IMR-90 (cell line): ENCODE data around the gene BLMH. TPM values are rescaled to one million over a fixed set of nuclear protein-coding genes. Genes with fewer than 3 reads are reported as not detected.

Experiments used
- ATAC-seq: fragments of 200-7000 bp; cut with Tn5 transposase; 2 replicates; pipeline ENCODE4 v1.9.1; 2020; ENCODE audit warnings: low read depth, mild to moderate bottlenecking, moderate library complexity
- BruUV-seq: library from RNA; stranded (reverse); fragments of 400-500 nt; replicated peaks from 2 replicates; lab custom pipeline; 2021; lab: Mats Ljungman, UMichigan
- CTCF ChIA-PET: fragments of 300-600 bp; formaldehyde crosslinking; extraction: SDS; loops from one replicate; lab custom pipeline; 2021; ENCODE audit warnings: antibody characterized with exemption; lab: Yijun Ruan, JAX
- POLR2A ChIA-PET: fragments of 300-600 bp; sonication (Branson Sonifier 250); formaldehyde crosslinking; loops from one replicate; lab custom pipeline; 2022; ENCODE audit warnings: antibody characterized with exemption; ENCODE audit not compliant: unreplicated experiment; lab: Charles Lee
- DNase-seq: peaks from one replicate; pipeline ENCODE4 v3.0.0; 2013
- H2AFZ ChIP-seq: replicated peaks from 2 replicates; pipeline ENCODE3; 2013; ENCODE audit warnings: low read length, mild to moderate bottlenecking; ENCODE audit not compliant: poor library complexity
- H2AK5ac ChIP-seq: 2 replicates; pipeline ENCODE4 v1.6.1; 2013; ENCODE audit warnings: low read depth, low read length, inconsistent platforms
- H2AK9ac ChIP-seq: replicated peaks from 2 replicates; pipeline ENCODE3; 2013; ENCODE audit warnings: mild to moderate bottlenecking, low read depth, low read length, moderate library complexity; ENCODE audit not compliant: poor library complexity
- H2BK120ac ChIP-seq: 2 replicates; pipeline ENCODE4 v1.6.1; 2013; ENCODE audit warnings: low read depth, low read length, inconsistent platforms
- H2BK15ac ChIP-seq: 3 replicates; pipeline ENCODE4 v1.6.1; 2013; ENCODE audit warnings: low read depth, low read length, inconsistent platforms
- H2BK20ac ChIP-seq: 2 replicates; pipeline ENCODE4 v1.6.1; 2013; ENCODE audit warnings: low read depth, mild to moderate bottlenecking, inconsistent platforms, low read length, moderate library complexity
- H2BK5ac ChIP-seq: 2 replicates; pipeline ENCODE4 v1.6.1; 2013; ENCODE audit warnings: mild to moderate bottlenecking, low read depth, low read length, inconsistent platforms; ENCODE audit not compliant: poor library complexity, severe bottlenecking
- H3K14ac ChIP-seq: replicated peaks from 2 replicates; pipeline ENCODE4 v1.6.1; 2013; ENCODE audit warnings: low read depth, low read length, inconsistent platforms
- H3K18ac ChIP-seq: 2 replicates; pipeline ENCODE4 v1.6.1; 2013; ENCODE audit warnings: low read depth, low read length, control low read depth
- H3K23ac ChIP-seq: 2 replicates; pipeline ENCODE4 v1.6.1; 2013; ENCODE audit warnings: low read depth, low read length, inconsistent platforms
- H3K27ac ChIP-seq: 2 replicates; pipeline ENCODE4 v1.5.1; 2013; ENCODE audit warnings: mild to moderate bottlenecking, control low read depth, low read length; ENCODE audit not compliant: insufficient read depth
- H3K27me3 ChIP-seq: 2 replicates; pipeline ENCODE4 v1.6.1; 2013; ENCODE audit warnings: low read length; ENCODE audit not compliant: control insufficient read depth, insufficient read depth
- H3K36me3 ChIP-seq: 2 replicates; pipeline ENCODE4 v1.6.1; 2013; ENCODE audit warnings: low read length, mixed read lengths; ENCODE audit not compliant: control insufficient read depth, insufficient read depth
- H3K4ac ChIP-seq: 2 replicates; pipeline ENCODE4 v1.6.1; 2013; ENCODE audit warnings: low read depth, low read length, inconsistent platforms
- H3K4me1 ChIP-seq: 2 replicates; pipeline ENCODE4 v1.6.1; 2013; ENCODE audit warnings: low read length, mixed read lengths; ENCODE audit not compliant: control insufficient read depth, insufficient read depth
- H3K4me2 ChIP-seq: 2 replicates; pipeline ENCODE4 v1.6.1; 2013; ENCODE audit warnings: low read depth, mild to moderate bottlenecking, control low read depth, low read length, moderate library complexity
- H3K4me3 ChIP-seq: 2 replicates; pipeline ENCODE4 v1.5.1; 2013; ENCODE audit warnings: low read depth, mild to moderate bottlenecking, control low read depth, low read length, moderate library complexity; ENCODE audit not compliant: insufficient read depth
- H3K56ac ChIP-seq: 2 replicates; pipeline ENCODE4 v1.6.1; 2013; ENCODE audit warnings: low read length, inconsistent platforms; ENCODE audit not compliant: insufficient read depth; ENCODE audit errors: extremely low read depth
- H3K79me1 ChIP-seq, 2 experiments: 2 replicates each; pipeline ENCODE4 v1.6.1; 2013; ENCODE audit warnings: low read length in 2 of 2, inconsistent platforms in 1 of 2, low read depth in 1 of 2
- H3K9ac ChIP-seq: 2 replicates; pipeline ENCODE4 v1.6.1; 2013; ENCODE audit warnings: low read depth, low read length, control low read depth
- H3K9me1 ChIP-seq: 2 replicates; pipeline ENCODE4 v1.6.1; 2013; ENCODE audit warnings: low read length, inconsistent platforms; ENCODE audit not compliant: insufficient read depth
- H3K9me3 ChIP-seq: 2 replicates; pipeline ENCODE4 v1.6.1; 2013; ENCODE audit warnings: low read length; ENCODE audit not compliant: control insufficient read depth, insufficient read depth
- H4K20me1 ChIP-seq: 2 replicates; pipeline ENCODE4 v1.6.1; 2013; ENCODE audit warnings: low read length, inconsistent platforms; ENCODE audit not compliant: insufficient read depth
- H4K5ac ChIP-seq: 2 replicates; pipeline ENCODE4 v1.6.1; 2013; ENCODE audit warnings: mild to moderate bottlenecking, low read depth, low read length, control low read depth
- H4K8ac ChIP-seq, 2 experiments: 2 replicates each; pipeline ENCODE4 v1.6.1; 2013; ENCODE audit warnings: low read depth in 2 of 2, low read length in 2 of 2, control low read depth in 1 of 2, inconsistent platforms in 1 of 2
- H4K91ac ChIP-seq: 2 replicates; pipeline ENCODE4 v1.6.1; 2013; ENCODE audit warnings: low read depth, low read length, inconsistent platforms; ENCODE audit not compliant: insufficient read depth
- CHD1 ChIP-seq: IDR thresholded peaks from 2 replicates; pipeline ENCODE4 v1.6.1; 2012; ENCODE audit warnings: low read depth, low read length, improper control_type of control experiment
- MXI1 ChIP-seq: IDR thresholded peaks from 2 replicates; pipeline ENCODE4 v1.6.1; 2012; ENCODE audit warnings: low read depth, mild to moderate bottlenecking, low read length, moderate library complexity, borderline replicate concordance
- NFE2L2 ChIP-seq: fragments of 150-350 bp; IDR thresholded peaks from 2 replicates; pipeline ENCODE4 v1.6.1; 2016; ENCODE audit warnings: low read depth, mild to moderate bottlenecking, low read length
- dilution Hi-C: fragments of 300-500 bp; cut with HindIII; formaldehyde crosslinking; loops from one replicate; pipeline ENCODE4 v1.14.3; 2018; ENCODE audit warnings: low sequenced_read_pairs; ENCODE audit not compliant: unreplicated experiment
- in situ Hi-C: fragments of 300-500 bp; cut with MboI; formaldehyde crosslinking; loops from 3 replicates; pipeline ENCODE4 v1.14.3; 2019; ENCODE audit warnings: low sequenced_read_pairs, inconsistent platforms, mixed read lengths
- intact Hi-C: fragments of 100-400 bp; cut with micrococcal nuclease; formaldehyde crosslinking; loops from 2 replicates; pipeline ENCODE4 v1.10.0; 2022
- polyA plus RNA-seq, 3 experiments: library from polyadenylated mRNA; depleted of rRNA; stranded (reverse); fragments of >200 nt; gene quantifications; 2 replicates each; pipeline ENCODE4 v1.2.3, GENCODE V29; 2012; ENCODE audit warnings: low replicate concordance in 1 of 3
- total RNA-seq: library from RNA; depleted of rRNA; stranded (reverse); fragments of >200 nt; gene quantifications from 2 replicates; pipeline ENCODE4 v1.2.3, GENCODE V29; 2012

Gene BLMH
- total and polyA plus RNA-seq, 2 of the 4 experiments (the other 2 are of a cell fraction) = 17.3 to 20.8 TPM

DNA sequence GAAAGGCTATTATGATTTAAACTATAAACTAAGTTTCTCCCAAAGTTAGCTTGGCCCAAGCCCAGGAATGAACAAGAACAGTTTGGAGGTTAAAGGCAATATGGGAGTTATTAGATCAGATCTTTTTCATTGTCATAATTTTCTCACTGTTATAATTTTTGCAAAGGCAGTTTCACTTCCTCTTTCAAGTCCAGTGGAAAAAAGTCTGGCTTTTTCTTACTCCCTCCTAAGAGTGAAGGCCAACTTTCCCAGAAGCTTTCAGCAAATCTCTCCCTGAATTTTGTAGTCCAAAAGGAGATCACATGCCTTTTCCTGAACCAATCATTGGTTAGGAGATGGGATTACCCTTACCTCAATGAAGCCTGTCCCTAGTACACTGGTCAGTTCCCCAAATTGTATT, 9.1 kb upstream of the BLMH start:
- intact Hi-C loops (no loop called here), dilution Hi-C loops (no loop called here), in situ Hi-C loops (loop anchor here (25.0 kb wide), 1 partner anchor 411 kb away; no protein-coding TSS in a partner anchor)
- no peak overlapping the region for H2BK5ac ChIP-seq
- H3K23ac ChIP-seq = no peak overlapping the region
- no peak overlapping the region for H3K27ac ChIP-seq
- H2AK5ac ChIP-seq = no peak overlapping the region
- no peak overlapping the region for H3K14ac ChIP-seq
- no TSS peak for BruUV-seq
- H3K9me1 ChIP-seq = no peaks in the 10 kb centered on the region
- peaks cover 2% of the 10 kb centered on the region; the same call in 1 of the 2 replicates for H3K27me3 ChIP-seq
- DNase-seq (no peak), ATAC-seq (no peak)
- H4K91ac ChIP-seq = no peak overlapping the region
- H3K9me3 ChIP-seq = peaks cover 2% of the 10 kb centered on the region; the same call in 1 of the 2 replicates
- no peaks in the 10 kb centered on the region for H3K79me1 ChIP-seq
- no peak overlapping the region for H2BK120ac ChIP-seq
- ChIA-PET POLR2A (no interaction called here), CTCF (no interaction called here)
- no peak overlapping the region for H3K4me2 ChIP-seq
- TF ChIP-seq MXI1 = no peak
- TF ChIP-seq NFE2L2 = no peak
- TF ChIP-seq CHD1 = no peak
- H2BK15ac ChIP-seq = no peak overlapping the region
- no peak overlapping the region for H3K4me3 ChIP-seq
- H3K18ac ChIP-seq = no peak overlapping the region
- H2BK20ac ChIP-seq = no peak overlapping the region
- no peak overlapping the region for H3K4ac ChIP-seq
- no peaks in the 10 kb centered on the region; the same call in 1 of the 2 replicates for H3K4me1 ChIP-seq
- H2AK9ac ChIP-seq = no peak overlapping the region
- no peak overlapping the region for H4K5ac ChIP-seq
- no peak overlapping the region for H3K9ac ChIP-seq
- no peak overlapping the region for H2AFZ ChIP-seq
- H4K8ac ChIP-seq = no peak overlapping the region
- H4K20me1 ChIP-seq = no peaks in the 10 kb centered on the region
- H3K56ac ChIP-seq = no peak overlapping the region
- H3K36me3 ChIP-seq = no peaks in the 10 kb centered on the region
